Measurements from ENCODE around the gene OTULINL. TPM values are rescaled to one million over a fixed set of nuclear protein-coding genes. Genes with fewer than 3 reads are reported as not detected.

OTULINL gene
- total RNA-seq, 2 donors from 2014 or later, result 6.2 to 8.9 TPM

DNA sequence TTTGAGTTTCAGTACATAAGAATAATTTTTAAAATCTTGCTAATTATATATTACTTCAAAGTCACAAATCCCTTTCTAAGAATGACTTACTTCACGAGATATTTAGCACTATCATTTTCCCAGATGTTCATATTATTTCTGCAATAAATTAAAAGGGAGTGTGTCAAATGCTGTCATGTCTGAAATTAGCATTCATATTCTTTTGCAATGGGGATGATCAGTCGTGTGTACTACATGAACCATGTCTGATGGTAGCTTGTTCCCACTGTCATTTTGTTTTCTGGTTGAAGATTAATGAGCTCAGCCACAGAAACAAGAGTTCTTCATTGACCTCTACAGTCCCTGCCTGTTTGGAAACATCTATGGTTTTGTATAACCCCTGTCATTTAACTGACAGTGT is 30.1 kb downstream of the OTULINL start:
- Mint-ChIP-seq H3K36me3 (ENCODE audit: low read depth) (peaks cover 8% of the 10 kb centered on the region), H3K4me1 (no peaks in the 10 kb centered on the region), H3K27ac (no peak overlapping the region), H3K4me3 (no peak overlapping the region), H3K9me3 (no peaks in the 10 kb centered on the region), H3K27me3 (ENCODE audit: insufficient read depth) (no peaks in the 10 kb centered on the region)
- Histone ChIP-seq H3K36me3 (ENCODE audit: control insufficient read depth, insufficient read depth, low read length) (no peaks in the 10 kb centered on the region), H3K27me3 (ENCODE audit: control insufficient read depth, insufficient read depth, low read length, poor library complexity, severe bottlenecking) (no peaks in the 10 kb centered on the region), H3K9me3 (ENCODE audit: control insufficient read depth, low read length) (no peaks in the 10 kb centered on the region), H3K9ac (ENCODE audit: extremely low read depth, low read length, poor library complexity, severe bottlenecking) (no peak overlapping the region), H3K27ac (ENCODE audit: low read depth, low read length) (no peak overlapping the region), H3K4me1 (ENCODE audit: control insufficient read depth, insufficient read depth, low read length) (peaks cover 3% of the 10 kb centered on the region), H3K4me3 (ENCODE audit: low read length) (no peak overlapping the region)
- no peak for DNase-seq
- 94% methylated on average over 2 of the region's 2 CpGs; no CpG with 5 or more reads in 1 of the 2 experiments for WGBS, 2 experiments (ENCODE audit: insufficient coverage in 1 of 2, insufficient read length in 1 of 2)
- TF ChIP-seq, protein P1, sequence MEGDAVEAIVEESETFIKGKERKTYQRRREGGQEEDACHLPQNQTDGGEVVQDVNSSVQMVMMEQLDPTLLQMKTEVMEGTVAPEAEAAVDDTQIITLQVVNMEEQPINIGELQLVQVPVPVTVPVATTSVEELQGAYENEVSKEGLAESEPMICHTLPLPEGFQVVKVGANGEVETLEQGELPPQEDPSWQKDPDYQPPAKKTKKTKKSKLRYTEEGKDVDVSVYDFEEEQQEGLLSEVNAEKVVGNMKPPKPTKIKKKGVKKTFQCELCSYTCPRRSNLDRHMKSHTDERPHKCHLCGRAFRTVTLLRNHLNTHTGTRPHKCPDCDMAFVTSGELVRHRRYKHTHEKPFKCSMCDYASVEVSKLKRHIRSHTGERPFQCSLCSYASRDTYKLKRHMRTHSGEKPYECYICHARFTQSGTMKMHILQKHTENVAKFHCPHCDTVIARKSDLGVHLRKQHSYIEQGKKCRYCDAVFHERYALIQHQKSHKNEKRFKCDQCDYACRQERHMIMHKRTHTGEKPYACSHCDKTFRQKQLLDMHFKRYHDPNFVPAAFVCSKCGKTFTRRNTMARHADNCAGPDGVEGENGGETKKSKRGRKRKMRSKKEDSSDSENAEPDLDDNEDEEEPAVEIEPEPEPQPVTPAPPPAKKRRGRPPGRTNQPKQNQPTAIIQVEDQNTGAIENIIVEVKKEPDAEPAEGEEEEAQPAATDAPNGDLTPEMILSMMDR (conservative IDR thresholded peaks at IDR 0.05), result no peak

- Histone ChIP-seq H3K9ac (ENCODE audit: extremely low read depth, low read length, poor library complexity, severe bottlenecking) (no peak overlapping the region), H3K27ac (ENCODE audit: low read depth, low read length) (no peak overlapping the region), H3K4me3 (ENCODE audit: low read length) (no peak overlapping the region), H3K27me3 (ENCODE audit: control insufficient read depth, insufficient read depth, low read length, poor library complexity, severe bottlenecking) (no peaks in the 10 kb centered on the region), H3K36me3 (ENCODE audit: control insufficient read depth, insufficient read depth, low read length) (no peaks in the 10 kb centered on the region), H3K4me1 (ENCODE audit: control insufficient read depth, insufficient read depth, low read length) (peaks cover 3% of the 10 kb centered on the region), H3K9me3 (ENCODE audit: control insufficient read depth, low read length) (no peaks in the 10 kb centered on the region)
- H3K4me3 Mint-ChIP-seq, result no peak overlapping the region
- H3K27me3 Mint-ChIP-seq (ENCODE audit: insufficient read depth), result no peaks in the 10 kb centered on the region
- no peak for DNase-seq
- TF ChIP-seq, protein P1 (conservative IDR thresholded peaks at IDR 0.05), result no peak
- H3K9me3 Mint-ChIP-seq, result no peaks in the 10 kb centered on the region
- H3K4me1 Mint-ChIP-seq, result no peaks in the 10 kb centered on the region
- H3K36me3 Mint-ChIP-seq (ENCODE audit: low read depth), result peaks cover 8% of the 10 kb centered on the region
- no peak overlapping the region for H3K27ac Mint-ChIP-seq
- 92 to 93% methylated on average over 5 of the region's 5 CpGs for WGBS, 2 experiments (ENCODE audit: insufficient coverage in 1 of 2, insufficient read length in 1 of 2)
Measured at GRCh38 chr5:14614490-14614889, 32.9 kb downstream of the OTULINL start.

- no peaks in the 10 kb centered on the region for H3K27me3 Mint-ChIP-seq (ENCODE audit: insufficient read depth)
- peaks cover 4% of the 10 kb centered on the region for H3K36me3 Mint-ChIP-seq (ENCODE audit: low read depth)
- DNase-seq, result no peak
- no peaks in the 10 kb centered on the region for H3K9me3 Mint-ChIP-seq
- H3K4me3 Mint-ChIP-seq, result no peak overlapping the region
- TF ChIP-seq, protein P1 (conservative IDR thresholded peaks at IDR 0.05), result no peak
- no peak overlapping the region for H3K27ac Mint-ChIP-seq
- Histone ChIP-seq H3K4me3 (ENCODE audit: low read length) (no peak overlapping the region), H3K4me1 (ENCODE audit: control insufficient read depth, insufficient read depth, low read length) (peaks cover 3% of the 10 kb centered on the region), H3K9ac (ENCODE audit: extremely low read depth, low read length, poor library complexity, severe bottlenecking) (no peak overlapping the region), H3K27ac (ENCODE audit: low read depth, low read length) (no peak overlapping the region), H3K9me3 (ENCODE audit: control insufficient read depth, low read length) (no peaks in the 10 kb centered on the region), H3K27me3 (ENCODE audit: control insufficient read depth, insufficient read depth, low read length, poor library complexity, severe bottlenecking) (no peaks in the 10 kb centered on the region), H3K36me3 (ENCODE audit: control insufficient read depth, insufficient read depth, low read length) (no peaks in the 10 kb centered on the region)
- 92 to 93% methylated on average over 4 of the region's 4 CpGs for WGBS, 2 experiments (ENCODE audit: insufficient coverage in 1 of 2, insufficient read length in 1 of 2)
- no peaks in the 10 kb centered on the region for H3K4me1 Mint-ChIP-seq
Measured at GRCh38 chr5:14615365-14615764, 33.8 kb downstream of the OTULINL start.
